Activated T-helper 1 cell treated with Interleukin-2 at 50 U/mL for 16 hours (primary cell): ENCODE results near the gene JMJD6.
"Not testable (repeated sequence)": the region's sequence is repeated elsewhere in the genome, so short reads cannot be mapped to it uniquely, and the experiment has no call there.

ENCODE experiments used
- DNase-seq: peaks from one replicate; pipeline ENCODE4 v3.0.0-alpha.2; 2020; ENCODE audit warnings: low read depth

JMJD6 gene

GRCh38 chr17:76726231-76726775 is at the start of gene JMJD6:
TSS of gene JMJD6 (minus strand) at chr17:76726606. CDS start at chr17:76726475, 131 bp downstream.
- DNase-seq = peak; percentile 91

- DNase-seq = no peak
Observed at GRCh38 chr17:76775021-76775600, 48.7 kb upstream of the JMJD6 start.

GRCh38 chr17:76772842-76773525 is 46.6 kb upstream of the JMJD6 start:
- peak; percentile 16 for DNase-seq

- no peak for DNase-seq
Observed at GRCh38 chr17:76758570-76758969, 32.2 kb upstream of the JMJD6 start.

- no peak for DNase-seq
Observed at GRCh38 chr17:76757256-76757655, 30.9 kb upstream of the JMJD6 start.

- no peak for DNase-seq
Observed at GRCh38 chr17:76755285-76755684, 28.9 kb upstream of the JMJD6 start.

- DNase-seq = no peak
Observed at GRCh38 chr17:76753061-76753961, 26.9 kb upstream of the JMJD6 start.

GRCh38 chr17:76752006-76752405 is 25.6 kb upstream of the JMJD6 start:
- no peak for DNase-seq

GRCh38 chr17:76751416-76751993 is 25.1 kb upstream of the JMJD6 start:
- no peak for DNase-seq

GRCh38 chr17:76748657-76749056 is 22.3 kb upstream of the JMJD6 start:
- DNase-seq = no peak

- DNase-seq = no peak
Observed at GRCh38 chr17:76747716-76748363, 21.4 kb upstream of the JMJD6 start.

GRCh38 chr17:76745785-76746184 is 19.4 kb upstream of the JMJD6 start:
- DNase-seq = not testable (repeated sequence)

- no peak for DNase-seq
Observed at GRCh38 chr17:76744747-76745146, 18.3 kb upstream of the JMJD6 start.

- no peak for DNase-seq
Observed at GRCh38 chr17:76742958-76743357, 16.6 kb upstream of the JMJD6 start.

GRCh38 chr17:76740329-76741118 is 14.1 kb upstream of the JMJD6 start:
- DNase-seq = no peak

GRCh38 chr17:76739568-76740115 is 13.2 kb upstream of the JMJD6 start:
- not testable (repeated sequence) for DNase-seq

- DNase-seq = no peak
Observed at GRCh38 chr17:76738468-76738850, 12.1 kb upstream of the JMJD6 start.

GRCh38 chr17:76737676-76738467 is 11.5 kb upstream of the JMJD6 start, which contains the start of gene MFSD11:
TSS of gene MFSD11 (plus strand) at chr17:76738119. CDS start at chr17:76738353, 234 bp downstream.
- DNase-seq = peak; percentile 90

- DNase-seq = peak; percentile 99
Observed at GRCh38 chr17:76737082-76737675, 10.8 kb upstream of the JMJD6 start, which contains the start of gene SRSF2. TSS of gene SRSF2 (minus strand) at chr17:76737331. CDS start at chr17:76737160, 171 bp downstream.
